HEK293 (cell line): Measurements from ENCODE around the gene SLC2A4.
A peak's percentile ranks its signal among the peaks of the same experiment; 100 is the strongest.

Experiments used
- HOXA7 ChIP-seq: sonication (generic); formaldehyde crosslinking; IDR thresholded peaks from 2 replicates; pipeline ENCODE4 v1.8.1; 2022; ENCODE audit warnings: missing genetic modification reagents, borderline replicate concordance
- HOXD13 ChIP-seq: sonication (generic); formaldehyde crosslinking; IDR thresholded peaks from 2 replicates; pipeline ENCODE4 v1.8.0; 2022; ENCODE audit warnings: missing genetic modification reagents, borderline replicate concordance
- IKZF3 ChIP-seq: fragments of 450-650 bp; IDR thresholded peaks from 2 replicates; pipeline ENCODE4 v1.5.0; 2018; ENCODE audit warnings: missing biosample characterization, mild to moderate bottlenecking, missing genetic modification characterization, moderate library complexity
- KLF10 ChIP-seq: fragments of 450-650 bp; IDR thresholded peaks from 2 replicates; pipeline ENCODE4 v1.5.1; 2018; ENCODE audit warnings: missing biosample characterization, mild to moderate bottlenecking, missing genetic modification characterization
- MZF1 ChIP-seq: fragments of 450-650 bp; formaldehyde crosslinking; IDR thresholded peaks from 2 replicates; pipeline ENCODE4 v1.5.1; 2017; ENCODE audit warnings: missing biosample characterization, missing genetic modification characterization, borderline replicate concordance
- SETDB1 ChIP-seq: IDR thresholded peaks from one replicate; pipeline ENCODE4 v1.6.1; 2017; ENCODE audit warnings: mild to moderate bottlenecking, low read length, moderate library complexity, mixed read lengths; ENCODE audit not compliant: insufficient read length
- TCF7L2 ChIP-seq: IDR thresholded peaks from 2 replicates; pipeline ENCODE4 v1.6.1; 2011; ENCODE audit warnings: low read depth, mild to moderate bottlenecking, inconsistent platforms, low read length, moderate library complexity, borderline replicate concordance
- ZFHX2 ChIP-seq: fragments of 450-650 bp; formaldehyde crosslinking; conservative IDR thresholded peaks from 2 replicates; pipeline ENCODE4 v1.5.1; 2016; ENCODE audit warnings: missing biosample characterization, missing genetic modification characterization
- ZFP37 ChIP-seq: fragments of 450-650 bp; formaldehyde crosslinking; IDR thresholded peaks from 2 replicates; pipeline ENCODE4 v1.5.1; 2016; ENCODE audit warnings: missing biosample characterization, missing genetic modification characterization
- ZFP41 ChIP-seq: fragments of 450-650 bp; formaldehyde crosslinking; IDR thresholded peaks from 2 replicates; pipeline ENCODE4 v1.5.1; 2016; ENCODE audit warnings: missing biosample characterization, missing genetic modification characterization, borderline replicate concordance
- ZIC2 ChIP-seq: fragments of 450-650 bp; formaldehyde crosslinking; IDR thresholded peaks from 2 replicates; pipeline ENCODE4 v1.5.1; 2016; ENCODE audit warnings: missing biosample characterization, missing genetic modification characterization
- ZNF114 ChIP-seq: fragments of 450-650 bp; formaldehyde crosslinking; IDR thresholded peaks from 2 replicates; pipeline ENCODE4 v1.5.0; 2017; ENCODE audit warnings: missing biosample characterization, missing genetic modification characterization
- ZNF138 ChIP-seq: fragments of 450-650 bp; formaldehyde crosslinking; IDR thresholded peaks from 2 replicates; pipeline ENCODE4 v1.5.1; 2016; ENCODE audit warnings: missing biosample characterization, missing genetic modification characterization, borderline replicate concordance
- ZNF146 ChIP-seq: fragments of 450-650 bp; formaldehyde crosslinking; IDR thresholded peaks from 2 replicates; pipeline ENCODE4 v1.5.1; 2016; ENCODE audit warnings: missing biosample characterization, missing genetic modification characterization
- ZNF23 ChIP-seq: fragments of 450-650 bp; formaldehyde crosslinking; IDR thresholded peaks from 2 replicates; pipeline ENCODE4 v1.5.1; 2016; ENCODE audit warnings: missing biosample characterization, missing genetic modification characterization, borderline replicate concordance
- ZNF24 ChIP-seq: fragments of 450-650 bp; formaldehyde crosslinking; IDR thresholded peaks from 2 replicates; pipeline ENCODE4 v1.5.1; 2016; ENCODE audit warnings: missing biosample characterization, missing genetic modification characterization
- ZNF354C ChIP-seq: fragments of 450-650 bp; formaldehyde crosslinking; IDR thresholded peaks from 2 replicates; pipeline ENCODE4 v1.5.1; 2016; ENCODE audit warnings: missing biosample characterization, missing genetic modification characterization, low read depth, borderline replicate concordance
- ZNF394 ChIP-seq: fragments of 450-650 bp; formaldehyde crosslinking; IDR thresholded peaks from 2 replicates; pipeline ENCODE4 v1.5.1; 2016; ENCODE audit warnings: missing biosample characterization, missing genetic modification characterization, mild to moderate bottlenecking, moderate library complexity, borderline replicate concordance
- ZNF521 ChIP-seq: fragments of 450-650 bp; formaldehyde crosslinking; IDR thresholded peaks from 2 replicates; pipeline ENCODE4 v1.5.1; 2017; ENCODE audit warnings: missing biosample characterization, mild to moderate bottlenecking, missing genetic modification characterization
- ZNF548 ChIP-seq: fragments of 450-650 bp; formaldehyde crosslinking; IDR thresholded peaks from 2 replicates; pipeline ENCODE4 v1.5.1; 2016; ENCODE audit warnings: missing biosample characterization, missing genetic modification characterization
- ZNF658 ChIP-seq: fragments of 450-650 bp; formaldehyde crosslinking; IDR thresholded peaks from 2 replicates; pipeline ENCODE4; 2016; ENCODE audit warnings: missing biosample characterization, missing genetic modification characterization
- ZNF707 ChIP-seq: fragments of 450-650 bp; formaldehyde crosslinking; IDR thresholded peaks from 2 replicates; pipeline ENCODE4 v1.5.1; 2016; ENCODE audit warnings: missing biosample characterization, missing genetic modification characterization
- ZNF776 ChIP-seq: fragments of 450-650 bp; formaldehyde crosslinking; IDR thresholded peaks from 2 replicates; pipeline ENCODE4 v1.5.0; 2017; ENCODE audit warnings: missing biosample characterization, missing genetic modification characterization, borderline replicate concordance
- ZNF777 ChIP-seq: fragments of 450-650 bp; formaldehyde crosslinking; IDR thresholded peaks from 2 replicates; pipeline ENCODE4 v1.5.1; 2017; ENCODE audit warnings: missing biosample characterization, missing genetic modification characterization, borderline replicate concordance
- ZSCAN30 ChIP-seq: fragments of 450-650 bp; IDR thresholded peaks from 2 replicates; pipeline ENCODE4 v1.5.1; 2018; ENCODE audit warnings: missing biosample characterization, mild to moderate bottlenecking, missing genetic modification characterization, moderate library complexity
- ZXDB ChIP-seq: fragments of 450-650 bp; formaldehyde crosslinking; IDR thresholded peaks from 2 replicates; pipeline ENCODE4 v1.5.1; 2016; ENCODE audit warnings: missing biosample characterization, missing genetic modification characterization
- TF ChIP-seq, protein P1 (sequence below): fragments of 450-650 bp; formaldehyde crosslinking; IDR thresholded peaks from 2 replicates; pipeline ENCODE4 v1.5.1; 2016; ENCODE audit warnings: missing biosample characterization, missing genetic modification characterization
- TF ChIP-seq, protein P2 (sequence below): fragments of 450-650 bp; formaldehyde crosslinking; conservative IDR thresholded peaks from 2 replicates; pipeline ENCODE4 v1.5.1; 2016; ENCODE audit warnings: low read depth, missing biosample characterization, missing genetic modification characterization
- TF ChIP-seq, protein P3 (sequence below): fragments of 450-650 bp; formaldehyde crosslinking; IDR thresholded peaks from 2 replicates; pipeline ENCODE4 v1.5.1; 2016; ENCODE audit warnings: missing biosample characterization, missing genetic modification characterization, borderline replicate concordance

The SLC2A4 gene

DNA sequence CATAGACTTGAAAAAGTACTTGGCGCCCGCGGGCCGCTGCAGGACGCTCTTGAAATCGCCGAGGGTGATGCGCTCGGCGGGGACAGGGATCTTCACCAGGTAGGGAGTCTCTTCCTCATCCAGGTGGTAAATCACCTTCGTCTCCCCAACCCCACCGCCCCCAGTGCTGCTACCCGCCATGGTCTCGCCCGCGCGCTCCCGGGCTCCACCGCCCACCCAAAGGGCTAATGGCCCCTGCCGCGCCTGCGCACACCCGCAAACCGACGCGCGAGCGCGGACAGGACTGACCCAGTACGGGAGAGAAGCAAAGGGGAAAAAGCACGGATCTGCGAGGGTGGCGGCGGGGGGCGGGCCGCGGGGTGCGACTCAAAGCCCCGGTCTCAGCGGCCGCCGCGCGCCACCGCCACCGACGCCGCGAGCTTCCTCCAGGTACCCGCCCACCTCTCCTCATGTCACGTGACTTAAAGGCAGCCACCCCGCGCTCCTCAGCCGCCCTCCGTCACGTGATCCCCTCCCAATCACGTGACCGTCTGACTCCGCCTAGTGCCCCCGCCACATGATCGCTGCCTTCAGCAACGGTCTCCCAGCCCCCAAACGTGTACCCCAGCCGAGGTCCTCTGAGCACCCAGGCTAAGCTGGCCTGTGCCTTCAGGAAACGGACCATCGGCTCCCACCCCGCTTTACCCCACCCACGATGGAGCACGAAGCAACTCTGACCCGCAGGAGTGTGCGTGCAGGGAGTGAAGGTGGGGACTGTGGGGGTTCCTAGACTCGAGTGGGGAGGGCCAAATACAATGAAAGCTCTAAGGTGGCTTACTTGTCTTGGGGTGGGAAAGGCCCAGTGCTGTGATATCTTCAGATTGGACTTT lies 47.2 kb upstream of the SLC2A4 start, which contains the start of gene DVL2 (continued):
- TF ChIP-seq, protein P1, sequence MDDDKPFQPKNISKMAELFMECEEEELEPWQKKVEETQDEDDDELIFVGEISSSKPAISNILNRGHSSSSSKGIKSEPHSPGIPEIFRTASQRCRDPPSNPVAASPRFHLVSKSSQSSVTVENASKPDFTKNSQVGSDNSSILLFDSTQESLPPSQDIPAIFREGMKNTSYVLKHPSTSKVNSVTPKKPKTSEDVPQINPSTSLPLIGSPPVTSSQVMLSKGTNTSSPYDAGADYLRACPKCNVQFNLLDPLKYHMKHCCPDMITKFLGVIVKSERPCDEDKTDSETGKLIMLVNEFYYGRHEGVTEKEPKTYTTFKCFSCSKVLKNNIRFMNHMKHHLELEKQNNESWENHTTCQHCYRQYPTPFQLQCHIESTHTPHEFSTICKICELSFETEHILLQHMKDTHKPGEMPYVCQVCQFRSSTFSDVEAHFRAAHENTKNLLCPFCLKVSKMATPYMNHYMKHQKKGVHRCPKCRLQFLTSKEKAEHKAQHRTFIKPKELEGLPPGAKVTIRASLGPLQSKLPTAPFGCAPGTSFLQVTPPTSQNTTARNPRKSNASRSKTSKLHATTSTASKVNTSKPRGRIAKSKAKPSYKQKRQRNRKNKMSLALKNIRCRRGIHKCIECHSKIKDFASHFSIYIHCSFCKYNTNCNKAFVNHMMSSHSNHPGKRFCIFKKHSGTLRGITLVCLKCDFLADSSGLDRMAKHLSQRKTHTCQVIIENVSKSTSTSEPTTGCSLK, result no peak
- TF ChIP-seq ZNF658 (tag by site-specific recombination) (peak; percentile 92; the same call in 1 of the 2 replicates), MZF1 (no peak), ZFHX2 (tag by site-specific recombination) (peak; percentile 98), ZNF777 (tag by site-specific recombination) (no peak), ZNF354C (tag by site-specific recombination) (peak; percentile 86; the same call in 1 of the 2 replicates), ZNF24 (tag by site-specific recombination) (peak; percentile 99), ZIC2 (tag by site-specific recombination) (peak; percentile 48; the same call in 1 of the 2 replicates), ZNF146 (tag by site-specific recombination) (peak; percentile 79), HOXD13 (no peak), ZNF521 (no peak), ZNF23 (tag by site-specific recombination) (peak; percentile 65; the same call in 1 of the 2 replicates), ZXDB (peak; percentile 78), KLF10 (peak; percentile 94), SETDB1 (no peak), TCF7L2 (no peak), ZFP37 (tag by site-specific recombination) (peak; percentile 72; the same call in 1 of the 2 replicates), ZSCAN30 (tag by site-specific recombination) (peak; percentile 65), ZNF114 (tag by site-specific recombination) (no peak), ZNF707 (tag by site-specific recombination) (no peak), ZNF776 (no peak), ZFP41 (tag by site-specific recombination) (no peak), ZNF394 (tag by site-specific recombination) (0 out of 2 replicates have a peak, but pooled peaks have one; percentile 42), IKZF3 (no peak; the same call in 1 of the 2 replicates), ZNF138 (peak; percentile 86; the same call in 1 of the 2 replicates), ZNF548 (tag by site-specific recombination) (no peak), HOXA7 (CRISPR knock-in tag) (no peak)
- TF ChIP-seq, protein P2, sequence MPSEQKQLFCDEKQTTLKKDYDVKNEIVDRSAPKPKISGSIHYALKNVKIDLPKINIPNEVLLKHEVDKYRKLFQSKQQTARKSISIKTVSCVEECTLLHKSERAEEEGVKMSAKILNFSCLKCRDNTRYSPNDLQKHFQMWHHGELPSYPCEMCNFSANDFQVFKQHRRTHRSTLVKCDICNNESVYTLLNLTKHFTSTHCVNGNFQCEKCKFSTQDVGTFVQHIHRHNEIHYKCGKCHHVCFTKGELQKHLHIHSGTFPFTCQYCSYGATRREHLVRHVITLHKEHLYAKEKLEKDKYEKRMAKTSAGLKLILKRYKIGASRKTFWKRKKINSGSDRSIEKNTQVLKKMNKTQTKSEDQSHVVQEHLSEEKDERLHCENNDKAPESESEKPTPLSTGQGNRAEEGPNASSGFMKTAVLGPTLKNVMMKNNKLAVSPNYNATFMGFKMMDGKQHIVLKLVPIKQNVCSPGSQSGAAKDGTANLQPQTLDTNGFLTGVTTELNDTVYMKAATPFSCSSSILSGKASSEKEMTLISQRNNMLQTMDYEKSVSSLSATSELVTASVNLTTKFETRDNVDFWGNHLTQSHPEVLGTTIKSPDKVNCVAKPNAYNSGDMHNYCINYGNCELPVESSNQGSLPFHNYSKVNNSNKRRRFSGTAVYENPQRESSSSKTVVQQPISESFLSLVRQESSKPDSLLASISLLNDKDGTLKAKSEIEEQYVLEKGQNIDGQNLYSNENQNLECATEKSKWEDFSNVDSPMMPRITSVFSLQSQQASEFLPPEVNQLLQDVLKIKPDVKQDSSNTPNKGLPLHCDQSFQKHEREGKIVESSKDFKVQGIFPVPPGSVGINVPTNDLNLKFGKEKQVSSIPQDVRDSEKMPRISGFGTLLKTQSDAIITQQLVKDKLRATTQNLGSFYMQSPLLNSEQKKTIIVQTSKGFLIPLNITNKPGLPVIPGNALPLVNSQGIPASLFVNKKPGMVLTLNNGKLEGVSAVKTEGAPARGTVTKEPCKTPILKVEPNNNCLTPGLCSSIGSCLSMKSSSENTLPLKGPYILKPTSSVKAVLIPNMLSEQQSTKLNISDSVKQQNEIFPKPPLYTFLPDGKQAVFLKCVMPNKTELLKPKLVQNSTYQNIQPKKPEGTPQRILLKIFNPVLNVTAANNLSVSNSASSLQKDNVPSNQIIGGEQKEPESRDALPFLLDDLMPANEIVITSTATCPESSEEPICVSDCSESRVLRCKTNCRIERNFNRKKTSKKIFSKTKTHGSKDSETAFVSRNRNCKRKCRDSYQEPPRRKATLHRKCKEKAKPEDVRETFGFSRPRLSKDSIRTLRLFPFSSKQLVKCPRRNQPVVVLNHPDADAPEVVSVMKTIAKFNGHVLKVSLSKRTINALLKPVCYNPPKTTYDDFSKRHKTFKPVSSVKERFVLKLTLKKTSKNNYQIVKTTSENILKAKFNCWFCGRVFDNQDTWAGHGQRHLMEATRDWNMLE, result no peak; the same call in 1 of the 2 replicates
- TF ChIP-seq, protein P3, sequence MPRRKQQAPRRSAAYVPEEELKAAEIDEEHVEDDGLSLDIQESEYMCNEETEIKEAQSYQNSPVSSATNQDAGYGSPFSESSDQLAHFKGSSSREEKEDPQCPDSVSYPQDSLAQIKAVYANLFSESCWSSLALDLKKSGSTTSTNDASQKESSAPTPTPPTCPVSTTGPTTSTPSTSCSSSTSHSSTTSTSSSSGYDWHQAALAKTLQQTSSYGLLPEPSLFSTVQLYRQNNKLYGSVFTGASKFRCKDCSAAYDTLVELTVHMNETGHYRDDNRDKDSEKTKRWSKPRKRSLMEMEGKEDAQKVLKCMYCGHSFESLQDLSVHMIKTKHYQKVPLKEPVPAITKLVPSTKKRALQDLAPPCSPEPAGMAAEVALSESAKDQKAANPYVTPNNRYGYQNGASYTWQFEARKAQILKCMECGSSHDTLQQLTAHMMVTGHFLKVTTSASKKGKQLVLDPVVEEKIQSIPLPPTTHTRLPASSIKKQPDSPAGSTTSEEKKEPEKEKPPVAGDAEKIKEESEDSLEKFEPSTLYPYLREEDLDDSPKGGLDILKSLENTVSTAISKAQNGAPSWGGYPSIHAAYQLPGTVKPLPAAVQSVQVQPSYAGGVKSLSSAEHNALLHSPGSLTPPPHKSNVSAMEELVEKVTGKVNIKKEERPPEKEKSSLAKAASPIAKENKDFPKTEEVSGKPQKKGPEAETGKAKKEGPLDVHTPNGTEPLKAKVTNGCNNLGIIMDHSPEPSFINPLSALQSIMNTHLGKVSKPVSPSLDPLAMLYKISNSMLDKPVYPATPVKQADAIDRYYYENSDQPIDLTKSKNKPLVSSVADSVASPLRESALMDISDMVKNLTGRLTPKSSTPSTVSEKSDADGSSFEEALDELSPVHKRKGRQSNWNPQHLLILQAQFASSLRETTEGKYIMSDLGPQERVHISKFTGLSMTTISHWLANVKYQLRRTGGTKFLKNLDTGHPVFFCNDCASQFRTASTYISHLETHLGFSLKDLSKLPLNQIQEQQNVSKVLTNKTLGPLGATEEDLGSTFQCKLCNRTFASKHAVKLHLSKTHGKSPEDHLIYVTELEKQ, result no peak
